Right hindlimb (tissue), 1 donor: ENCODE results near the gene WDPCP.
"Not testable (repeated sequence)": the region's sequence is repeated elsewhere in the genome, so short reads cannot be mapped to it uniquely, and the experiment has no call there.

ENCODE experiments used
- DNase-seq: peaks from one replicate; pipeline ENCODE4 v3.0.0-alpha.2; 2018

Gene WDPCP

DNA sequence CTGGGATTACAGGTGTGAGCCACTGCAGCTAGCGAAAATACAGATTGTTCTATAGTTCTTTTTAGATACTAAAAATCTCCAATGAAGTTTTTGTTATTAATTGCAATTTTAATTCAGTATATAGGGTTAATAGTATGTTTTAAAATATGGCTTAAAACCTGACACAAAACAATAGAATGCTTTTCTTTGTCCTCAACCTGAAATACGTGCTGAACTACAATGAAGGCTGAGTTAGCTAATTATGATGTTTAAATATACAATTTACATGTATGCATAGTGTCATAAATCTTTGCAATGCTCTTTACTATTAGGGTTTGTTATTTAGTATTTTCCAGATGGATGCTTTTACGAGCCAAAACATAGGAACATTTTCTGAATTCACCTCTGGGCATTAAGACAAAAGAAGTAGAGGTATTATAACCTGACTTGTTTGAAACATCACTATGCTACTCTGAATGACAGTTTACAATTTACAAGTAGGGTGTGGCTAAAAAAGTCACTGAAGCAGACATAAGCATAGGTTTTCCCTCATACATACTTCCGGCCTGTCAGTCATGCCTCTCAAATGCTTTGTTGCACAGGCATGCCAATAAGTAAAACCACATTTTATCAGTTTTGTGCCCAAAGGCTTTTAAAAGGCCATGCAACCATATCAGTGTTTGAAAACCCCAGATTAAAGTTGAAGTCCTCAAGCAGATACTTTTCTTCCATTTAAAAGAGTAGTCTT is 369.3 kb downstream of the WDPCP start:
- DNase-seq, result no peak

DNA sequence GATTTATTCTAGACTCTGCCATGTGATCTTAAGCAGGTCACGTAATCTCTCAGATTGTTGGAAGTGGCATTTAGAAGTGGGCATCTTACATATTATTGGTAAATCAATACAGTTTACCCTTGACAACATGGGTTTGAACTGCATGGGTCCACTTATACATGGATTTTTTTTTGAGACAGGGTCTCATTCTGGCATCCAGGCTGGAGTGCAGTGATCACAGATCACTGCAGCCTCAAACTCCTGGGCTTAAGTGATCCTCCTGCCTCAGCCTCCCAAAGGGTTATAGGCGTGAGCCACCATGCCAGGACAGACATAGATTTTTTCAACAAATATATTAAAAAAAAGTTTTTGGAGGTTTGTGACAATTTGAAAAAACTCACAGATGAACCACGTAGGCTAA is 393.0 kb downstream of the WDPCP start:
- no peak for DNase-seq

DNA sequence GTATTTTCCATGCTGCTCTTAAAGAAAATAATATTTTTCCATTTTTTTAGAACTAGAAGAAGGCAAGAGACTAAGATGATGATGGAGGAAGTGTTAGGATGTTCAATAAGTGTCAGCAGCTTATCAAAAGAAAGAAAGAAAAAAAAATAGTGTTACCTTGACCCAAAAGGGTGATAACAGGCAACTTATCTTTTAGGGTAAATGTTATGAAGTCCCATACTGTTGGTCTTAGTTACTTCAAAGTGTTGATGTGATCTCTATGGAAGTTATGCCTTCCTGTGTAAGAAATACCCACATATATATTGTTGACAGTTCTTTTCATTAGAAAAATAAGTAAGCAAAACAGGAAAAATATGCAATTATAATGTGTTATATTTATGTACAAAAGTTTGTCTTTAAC is 394.1 kb downstream of the WDPCP start:
- no peak for DNase-seq

DNA sequence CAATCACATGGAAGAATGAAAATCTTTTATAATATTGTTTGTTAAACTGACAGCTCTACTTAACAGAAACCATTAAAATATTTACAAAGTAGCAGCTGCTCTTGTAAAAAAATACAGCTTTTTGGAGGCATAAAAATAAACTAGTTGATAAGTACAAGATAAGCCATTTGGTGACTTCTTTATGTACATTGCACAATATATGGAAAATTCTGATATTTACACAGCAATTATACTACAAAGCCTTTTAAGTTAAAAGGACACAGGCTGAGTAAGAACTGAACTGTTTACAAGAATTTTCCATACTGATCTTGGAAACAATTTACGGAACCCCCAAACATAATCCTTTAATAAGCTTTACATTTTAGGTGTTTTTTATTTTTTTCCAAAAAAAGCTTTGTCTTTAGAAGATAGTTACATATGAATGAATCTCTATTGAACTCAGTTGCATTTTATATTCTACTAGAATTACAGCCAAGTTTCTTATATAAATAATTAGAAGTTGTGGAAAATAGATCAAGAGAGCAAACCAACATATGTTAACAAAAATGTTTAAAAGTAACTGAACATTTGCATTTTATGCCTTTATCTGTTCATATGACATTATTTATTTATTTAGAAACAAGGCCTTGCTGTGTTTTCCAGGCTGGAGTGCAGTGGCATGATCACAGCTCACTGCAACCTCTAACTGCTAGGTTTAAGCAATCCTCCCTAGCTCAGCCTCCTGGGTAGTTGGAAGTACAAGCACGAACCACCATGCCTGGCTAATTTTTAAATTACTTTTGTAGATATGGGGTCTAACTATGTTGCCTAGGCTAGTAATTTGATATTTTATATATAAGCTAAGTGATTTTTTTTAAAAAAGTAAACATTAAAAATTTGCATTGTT is 395.1 kb downstream of the WDPCP start:
- no peak for DNase-seq

DNA sequence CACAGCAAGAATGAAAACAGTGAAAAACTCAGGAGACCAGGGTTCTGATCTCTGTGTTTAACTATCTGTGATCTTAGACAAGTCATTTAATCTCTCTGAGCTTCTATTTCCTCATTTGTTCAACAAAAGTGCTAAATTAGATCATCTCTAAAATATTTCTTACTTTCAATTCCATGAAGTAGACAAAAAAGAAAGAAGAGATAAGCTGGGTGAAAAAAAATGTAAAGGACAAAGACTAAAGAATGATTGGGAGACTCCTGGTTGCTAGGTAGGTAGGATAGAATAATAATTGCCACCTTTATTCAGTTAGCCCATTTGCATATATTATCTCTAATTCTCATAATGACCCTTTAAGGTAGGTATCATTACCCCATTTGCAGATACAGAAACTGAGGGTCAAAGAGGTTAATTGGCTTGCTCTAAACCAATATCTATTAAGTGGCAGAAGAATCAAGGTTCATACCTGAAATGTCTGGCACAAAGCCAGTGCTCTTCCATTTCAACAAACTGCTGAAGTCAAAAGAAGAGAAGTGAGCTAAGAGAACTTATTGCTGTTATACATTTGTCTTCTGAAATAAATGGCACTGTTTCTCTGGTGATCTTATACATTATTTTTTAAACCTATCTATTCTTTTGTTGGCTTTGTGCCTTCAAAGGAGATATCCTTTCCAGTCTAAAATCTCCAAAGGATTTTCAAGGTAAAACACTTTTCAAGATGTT is 395.9 kb downstream of the WDPCP start:
- DNase-seq, result no peak

DNA sequence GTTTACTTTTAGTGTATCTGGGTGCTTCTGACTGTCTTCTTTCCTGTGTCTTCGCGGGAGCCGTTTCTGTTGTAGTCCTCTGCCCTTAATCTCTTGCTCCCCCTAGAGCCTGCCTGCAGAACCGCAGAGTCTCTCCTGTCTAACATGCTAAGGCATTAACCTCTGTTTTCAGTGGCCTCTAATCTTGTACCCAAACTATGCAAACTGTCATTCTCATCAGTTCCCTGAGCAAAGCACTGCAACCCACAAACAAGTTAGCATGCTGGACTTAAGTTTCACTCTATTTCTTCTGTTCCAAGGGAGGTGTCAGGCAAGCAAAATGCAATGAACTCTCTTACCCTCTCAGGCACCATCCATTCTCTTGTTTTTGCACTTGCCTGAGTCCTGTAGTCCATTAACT is 399.3 kb downstream of the WDPCP start:
- DNase-seq, result no peak

DNA sequence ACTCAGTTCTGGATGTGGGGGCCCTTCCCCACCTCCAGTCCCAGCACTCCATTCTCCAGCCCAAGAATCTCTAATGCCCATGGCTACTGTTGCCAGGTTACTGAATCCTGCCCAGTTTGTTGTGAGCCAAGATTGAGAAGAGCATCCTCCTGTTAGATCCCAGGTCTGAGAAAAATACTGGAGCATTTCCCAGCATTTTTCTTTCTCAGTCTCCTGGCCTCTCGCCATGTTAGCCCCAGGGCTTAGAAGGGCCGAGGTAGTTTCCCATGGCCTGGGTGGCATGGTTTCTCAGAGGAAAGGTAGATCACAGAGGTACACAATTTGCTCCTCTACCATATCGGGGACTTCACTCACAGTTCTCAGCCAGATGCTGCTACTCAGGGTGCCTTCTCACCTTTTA is 401.9 kb downstream of the WDPCP start:
- DNase-seq, result no peak

DNA sequence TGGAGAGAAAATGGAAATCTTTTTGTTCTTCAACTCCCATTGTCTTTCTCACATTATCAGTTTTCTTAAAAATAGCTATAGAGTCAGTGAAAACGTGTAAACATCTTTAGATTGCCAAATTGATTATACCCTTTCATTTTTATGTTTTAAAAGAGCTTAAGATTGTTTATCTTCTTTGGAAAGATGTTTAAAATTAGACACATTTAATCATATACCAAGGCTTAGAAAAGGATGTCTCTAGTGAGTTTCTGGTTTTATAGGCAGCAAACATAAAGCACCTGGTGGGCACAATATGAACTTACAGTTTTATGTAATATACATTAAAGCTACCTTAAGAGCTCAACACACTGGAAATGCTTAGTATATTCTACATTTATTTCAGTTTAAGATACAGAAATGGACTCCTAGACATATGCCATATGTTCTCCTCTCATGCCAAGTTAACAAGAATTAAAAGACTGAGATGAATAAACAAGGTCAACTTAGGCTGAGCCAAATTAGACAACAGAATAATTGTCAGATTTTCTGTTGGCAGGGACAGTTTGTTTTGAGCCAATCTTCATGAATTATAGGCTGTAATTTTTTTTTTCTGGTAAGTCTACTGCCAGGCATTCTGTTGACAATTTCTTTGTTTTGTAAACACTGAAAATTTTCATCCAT is 425.0 kb downstream of the WDPCP start:
- no peak for DNase-seq

DNA sequence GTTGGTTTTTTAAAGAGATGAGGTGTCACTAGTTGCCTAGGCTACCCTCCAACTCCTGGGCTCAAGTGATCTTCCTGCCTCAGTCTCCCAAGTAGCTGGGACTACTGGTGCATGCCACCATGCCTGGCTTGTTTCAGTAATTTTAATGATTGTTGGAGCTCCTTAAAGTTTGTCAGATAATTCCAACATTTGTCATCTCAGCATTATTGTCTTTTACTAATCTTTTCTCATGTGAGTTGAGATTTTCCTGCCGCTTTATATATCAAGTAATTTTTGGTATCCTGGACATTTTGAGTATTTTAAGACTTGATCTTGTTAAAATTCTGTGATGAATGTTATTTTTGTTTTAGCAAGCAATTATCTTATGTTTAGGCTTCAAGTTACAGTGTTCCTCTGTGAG is 429.0 kb downstream of the WDPCP start:
- DNase-seq, result no peak

DNA sequence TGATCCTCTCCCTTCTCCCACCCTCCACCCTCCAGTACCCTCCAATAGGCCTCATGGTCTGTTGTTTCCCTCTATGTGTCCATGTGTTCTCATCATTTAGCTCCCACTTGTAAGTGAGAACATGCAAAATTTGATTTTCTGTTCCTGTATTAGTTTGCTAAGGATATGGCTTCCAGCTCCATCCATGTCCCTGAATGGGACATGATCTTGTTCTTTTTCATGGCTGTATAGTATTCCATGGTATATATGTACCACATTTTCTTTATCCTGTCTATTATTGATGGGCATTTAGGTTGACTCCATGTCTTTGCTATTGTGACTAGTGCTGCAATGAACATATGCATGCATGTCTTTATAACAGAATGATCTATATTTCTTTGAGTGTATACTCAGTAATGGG is 451.6 kb downstream of the WDPCP start:
- DNase-seq, result not testable (repeated sequence)

DNA sequence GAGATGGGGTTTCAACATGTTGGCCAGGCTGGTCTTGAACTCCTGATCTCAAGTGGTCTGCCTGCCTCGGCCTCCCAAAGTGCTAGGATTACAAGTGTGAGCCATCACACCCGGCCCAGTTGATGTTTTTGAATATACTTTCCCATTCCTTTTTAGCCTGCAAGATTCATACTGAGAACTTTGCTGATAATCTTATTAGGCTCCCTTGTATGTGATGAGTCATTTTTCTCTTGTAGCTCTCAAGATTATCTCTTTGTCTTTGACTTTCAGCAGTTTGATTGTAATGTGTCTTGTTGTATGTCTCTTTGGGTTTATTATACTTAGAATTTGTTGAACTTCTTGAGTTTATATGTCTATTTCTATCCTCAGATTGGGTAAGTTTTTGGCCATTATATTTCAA is 456.3 kb downstream of the WDPCP start:
- DNase-seq, result no peak

DNA sequence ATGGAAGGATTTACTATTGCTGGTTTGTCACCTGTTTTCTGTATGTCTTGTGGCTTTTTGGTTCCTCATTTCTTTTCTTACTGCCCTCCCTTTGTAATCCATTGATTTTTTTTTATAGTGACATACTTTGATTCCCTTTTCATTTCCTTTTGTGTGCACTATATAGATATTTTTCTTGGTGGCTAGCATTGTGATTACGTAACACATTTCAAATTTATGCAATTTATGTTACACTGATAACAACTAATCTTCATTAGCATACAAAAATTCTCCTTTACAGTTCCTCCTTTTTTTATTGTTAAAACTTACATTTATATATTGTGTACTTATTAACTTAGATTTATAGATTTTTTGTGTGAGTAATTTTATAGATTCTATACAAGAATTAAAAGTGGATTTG is 457.1 kb downstream of the WDPCP start:
- DNase-seq, result no peak

DNA sequence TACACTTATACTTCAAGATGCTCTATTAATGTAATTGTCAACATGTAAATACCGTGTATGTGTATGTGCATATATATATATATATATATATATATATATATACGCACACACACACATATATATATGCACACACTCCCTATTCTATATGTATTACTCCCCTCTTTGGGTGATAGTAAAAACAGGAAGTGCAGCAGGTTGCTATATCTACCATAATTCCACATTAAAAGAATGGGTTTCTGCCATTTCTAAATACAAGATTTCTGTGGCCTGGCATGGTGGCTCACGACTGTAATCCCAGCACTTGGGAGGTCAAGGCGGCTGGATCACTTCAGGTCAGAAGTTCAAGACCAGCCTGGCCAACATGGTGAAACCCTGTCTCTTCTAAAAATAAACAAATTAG is 460.7 kb downstream of the WDPCP start:
- DNase-seq, result no peak

DNA sequence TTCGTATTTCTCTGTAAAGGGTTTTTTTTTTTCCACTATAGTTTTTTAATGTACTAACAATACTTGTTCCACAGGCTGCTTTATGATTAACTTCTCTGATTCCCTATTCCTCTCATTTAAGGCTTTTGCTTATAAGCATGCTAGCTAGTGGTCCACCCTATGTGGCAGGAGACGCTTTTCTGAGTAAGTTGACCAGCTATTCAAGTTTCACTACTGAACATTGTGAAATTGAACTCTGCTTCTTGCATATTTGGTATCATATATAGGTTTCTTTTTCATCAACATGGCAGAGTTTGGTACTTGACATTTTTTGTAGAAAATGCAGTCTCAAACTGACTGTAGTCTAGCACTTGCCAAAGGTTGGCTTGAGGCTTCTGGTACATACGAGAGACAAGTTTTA is 463.4 kb downstream of the WDPCP start:
- no peak for DNase-seq

DNA sequence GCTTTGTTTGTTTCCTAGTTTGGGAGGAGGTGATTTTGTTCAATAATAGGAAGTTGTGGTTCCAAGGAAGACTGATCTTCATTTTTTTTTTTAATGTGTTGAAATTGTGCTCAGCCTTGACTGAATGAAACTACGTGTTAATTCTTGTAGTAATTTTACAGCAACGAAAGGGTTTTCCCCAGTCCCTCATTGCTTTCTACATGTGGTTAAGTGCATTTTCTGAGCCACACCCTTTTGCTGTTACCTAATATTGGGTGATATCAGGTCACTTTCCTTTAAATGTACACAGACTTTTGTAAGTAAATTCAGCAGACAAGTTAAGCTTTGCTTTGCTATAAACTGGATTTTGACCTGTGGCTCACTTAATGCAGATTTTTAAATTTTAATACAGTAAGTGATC is 464.1 kb downstream of the WDPCP start:
- no peak for DNase-seq

DNA sequence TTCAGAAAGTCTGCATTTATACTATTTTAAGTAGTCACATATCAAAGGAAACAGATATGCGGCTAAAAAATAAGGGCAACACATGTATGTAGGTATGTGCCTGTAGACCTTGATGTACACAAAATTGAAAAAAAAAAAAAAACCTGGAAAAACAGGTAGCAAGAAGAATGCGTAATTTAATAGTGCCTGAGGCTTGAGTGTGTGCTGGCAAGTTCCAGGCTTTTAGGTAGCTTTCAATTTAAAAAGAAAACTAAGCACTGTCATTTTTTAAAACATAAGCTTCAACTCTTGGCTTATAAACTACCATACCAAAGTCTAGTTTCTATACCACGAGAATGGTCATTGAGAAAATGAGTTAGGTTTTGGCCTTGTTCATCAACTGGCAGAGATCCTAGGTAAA is 465.4 kb downstream of the WDPCP start:
- no peak for DNase-seq

DNA sequence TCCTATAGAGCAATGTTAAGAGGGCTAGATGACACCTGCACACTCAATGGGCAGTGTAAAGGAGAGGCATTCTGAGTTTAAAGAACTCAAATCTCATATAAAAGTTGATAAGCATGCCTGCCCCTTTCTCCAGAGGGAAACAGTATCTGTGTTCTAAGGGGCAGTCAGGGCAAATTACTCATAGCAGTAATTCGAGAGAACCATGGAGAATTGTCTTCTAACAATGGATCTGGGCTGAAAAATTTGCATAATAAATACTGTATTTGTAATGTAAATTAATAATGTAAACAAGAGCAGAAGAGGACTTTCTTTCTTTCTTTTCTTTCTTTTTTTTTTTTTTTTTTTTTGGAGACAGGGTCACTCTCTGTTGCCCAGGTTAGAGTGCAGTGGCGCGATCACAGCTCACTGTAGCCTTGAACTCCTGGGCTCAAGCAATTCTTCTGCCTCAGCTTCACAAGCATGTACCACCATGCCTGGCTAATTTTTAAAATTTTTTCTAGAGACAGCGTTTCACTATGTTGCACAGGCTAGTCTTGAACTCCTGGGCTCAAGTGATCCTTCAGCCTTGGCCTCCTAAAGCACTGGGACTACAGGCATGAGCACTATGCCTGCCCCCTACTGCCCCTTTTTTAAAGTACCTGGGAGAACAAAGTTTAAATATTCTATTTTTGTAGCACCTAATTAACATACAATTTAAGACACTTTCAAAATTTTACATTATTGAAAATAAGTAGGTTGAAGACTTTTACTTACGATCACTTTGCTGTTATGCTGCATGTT is 467.0 kb downstream of the WDPCP start:
- no peak for DNase-seq

DNA sequence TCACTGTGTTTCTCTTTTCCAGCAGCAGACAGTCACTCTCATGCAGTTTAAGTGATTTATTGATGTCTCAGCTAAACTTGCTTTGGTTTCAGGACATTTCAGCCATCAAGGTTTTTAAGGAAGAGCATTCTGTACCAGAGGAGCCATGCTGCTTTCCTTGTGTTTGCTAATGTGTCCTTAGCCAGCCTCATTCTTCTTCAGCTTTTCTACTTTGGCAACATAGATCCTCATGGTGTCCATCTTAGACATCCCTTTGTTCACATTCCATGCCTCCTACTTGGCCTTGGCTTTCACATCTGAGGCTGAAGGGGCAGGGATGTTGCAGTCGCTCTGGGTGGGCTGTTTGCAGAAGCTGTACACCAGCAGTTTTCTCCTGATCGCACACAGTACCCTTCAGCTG is 469.5 kb downstream of the WDPCP start:
- DNase-seq, result no peak

DNA sequence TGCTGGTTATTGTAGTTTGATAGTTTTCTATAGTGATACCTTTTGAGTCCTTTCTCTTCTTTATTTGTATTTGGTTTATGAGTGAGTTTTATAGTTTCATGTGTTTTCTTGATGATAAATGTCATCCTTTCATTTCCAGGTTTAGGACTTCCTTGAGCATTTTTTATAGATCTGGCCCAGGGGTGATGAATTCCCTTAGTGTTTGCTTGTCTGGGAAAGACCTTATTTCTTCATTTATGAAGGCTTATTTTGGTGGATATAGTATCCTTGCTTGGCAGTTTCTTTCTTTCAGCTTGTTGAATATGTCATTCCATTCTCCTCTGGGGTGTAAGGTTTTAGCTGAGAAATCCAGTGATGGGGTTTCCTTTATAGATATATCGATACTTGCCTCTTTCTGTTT is 483.8 kb downstream of the WDPCP start:
- no peak for DNase-seq

DNA sequence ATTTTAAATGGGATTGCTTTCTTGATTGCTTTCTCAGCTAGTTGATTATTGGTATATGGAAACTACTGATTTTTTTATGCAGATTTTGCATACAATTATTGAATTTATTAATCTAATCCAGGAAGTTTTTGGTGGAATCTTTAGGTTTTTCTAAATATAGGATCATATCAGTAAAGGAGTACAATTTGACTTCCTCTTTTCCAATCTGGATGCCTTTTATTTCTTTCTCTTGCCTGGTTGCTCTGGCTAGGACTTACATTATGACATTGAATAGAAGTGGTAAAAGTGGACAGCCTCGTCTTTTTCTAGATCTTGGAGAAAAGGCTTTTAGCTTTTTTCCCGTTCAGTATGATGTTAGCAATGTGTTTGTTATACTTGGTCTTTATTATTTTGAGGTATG is 486.3 kb downstream of the WDPCP start:
- DNase-seq, result no peak

DNA sequence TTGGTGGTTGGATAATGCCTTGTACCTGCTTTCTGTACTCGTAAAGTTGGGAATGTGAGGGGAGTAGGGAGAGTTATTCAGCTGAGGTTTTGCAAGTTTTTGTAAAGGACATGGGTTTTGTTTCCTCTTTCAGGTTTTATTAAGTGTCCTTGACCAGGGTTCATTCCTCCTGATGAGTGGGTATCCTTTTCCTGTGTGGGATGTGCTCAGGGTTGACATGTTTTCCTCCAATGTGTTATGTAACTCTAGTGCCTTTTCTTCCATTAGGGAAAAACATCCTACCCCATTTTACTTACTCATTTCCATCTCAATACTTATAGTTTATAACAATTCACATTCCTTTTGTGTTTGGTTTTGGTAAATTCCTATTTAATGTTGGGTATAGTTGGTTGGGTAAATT is 489.2 kb downstream of the WDPCP start:
- no peak for DNase-seq

DNA sequence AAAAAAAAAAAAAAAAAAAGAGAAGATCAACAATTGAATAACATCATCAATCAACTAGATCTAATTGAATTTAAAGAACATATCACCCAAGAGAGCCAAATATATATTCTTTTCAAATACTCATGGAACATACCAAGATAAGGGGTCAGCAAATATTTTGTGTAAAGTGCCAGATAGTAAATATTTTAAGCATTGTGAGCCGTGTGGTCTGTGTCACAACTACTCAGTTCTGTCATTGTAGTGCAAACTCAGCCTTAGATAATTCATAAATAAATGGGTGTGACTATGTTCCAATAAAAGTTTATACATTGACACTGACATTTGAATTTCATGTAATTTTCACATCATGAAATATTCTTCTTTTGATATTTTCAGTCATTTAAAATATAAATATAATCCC is 491.8 kb downstream of the WDPCP start:
- DNase-seq, result no peak
